H1 (cell line): ENCODE data around the gene WDR19. TPM values are rescaled to one million over a fixed set of nuclear protein-coding genes. Genes with fewer than 3 reads are reported as not detected.
"Not testable (repeated sequence)": the region's sequence is repeated elsewhere in the genome, so short reads cannot be mapped to it uniquely, and the experiment has no call there.

ENCODE experiments used
- CTCF ChIA-PET: fragments of 300-600 bp; sonication (Branson Sonifier 250); formaldehyde crosslinking; loops from one replicate; lab custom pipeline; 2021; ENCODE audit not compliant: partially characterized antibody; lab: Charles Lee
- POLR2A ChIA-PET: fragments of 300-600 bp; sonication (Branson Sonifier 250); formaldehyde crosslinking; loops from one replicate; lab custom pipeline; 2021; ENCODE audit warnings: inconsistent platforms; ENCODE audit not compliant: partially characterized antibody; lab: Charles Lee
- DNase-seq, 2 experiments: peaks; one replicate each; pipeline versions ENCODE4 v3.0.0 to v3.0.0-alpha.2; 2010 to 2022; ENCODE audit warnings: low spot score in 2 of 2, low read depth in 1 of 2, mixed read lengths in 1 of 2
- FAIRE-seq: peaks from 2 replicates; lab custom pipeline; 2011; peaks lifted over from hg19 to GRCh38; lab: Jason Lieb, UNC
- H2AFZ ChIP-seq: 2 replicates; pipeline ENCODE4 v1.8.1; 2012; ENCODE audit warnings: low read length, inconsistent platforms
- H2AK5ac ChIP-seq: 2 replicates; pipeline ENCODE4 v1.6.1; 2013; ENCODE audit warnings: low read depth, low read length
- H2BK120ac ChIP-seq: replicated peaks from 2 replicates; pipeline ENCODE3; 2013; ENCODE audit warnings: low read depth, low read length, inconsistent platforms
- H2BK12ac ChIP-seq: 2 replicates; pipeline ENCODE4 v1.6.1; 2013; ENCODE audit warnings: low read depth, low read length
- H2BK15ac ChIP-seq: 2 replicates; pipeline ENCODE4 v1.6.1; 2013; ENCODE audit warnings: low read length
- H2BK20ac ChIP-seq: 2 replicates; pipeline ENCODE4 v1.6.1; 2013; ENCODE audit warnings: low read length
- H2BK5ac ChIP-seq: 2 replicates; pipeline ENCODE4 v1.6.1; 2013; ENCODE audit warnings: low read depth, low read length
- H3K14ac ChIP-seq: 2 replicates; pipeline ENCODE4 v1.6.1; 2013; ENCODE audit warnings: inconsistent platforms; ENCODE audit not compliant: insufficient read length
- H3K18ac ChIP-seq: 2 replicates; pipeline ENCODE4 v1.6.1; 2013; ENCODE audit warnings: low read length; ENCODE audit errors: extremely low read depth
- H3K23ac ChIP-seq: 2 replicates; pipeline ENCODE4 v1.6.1; 2013; ENCODE audit warnings: inconsistent platforms; ENCODE audit not compliant: insufficient read length
- H3K23me2 ChIP-seq: 2 replicates; pipeline ENCODE4 v1.6.1; 2013; ENCODE audit warnings: low read depth, low read length
- H3K27ac ChIP-seq: 2 replicates; pipeline ENCODE4 v1.6.1; 2011; ENCODE audit warnings: low read depth, low read length, inconsistent platforms
- H3K27me3 ChIP-seq, 4 experiments: replicated peaks in 1 of 4; 1 replicate in 1 of 4; 2 replicates in 3 of 4; pipeline versions ENCODE4 v1.6.1 to v1.8.1; 2011 to 2013; ENCODE audit warnings: low read length in 3 of 4, mild to moderate bottlenecking in 3 of 4, inconsistent platforms in 2 of 4, mixed read lengths in 2 of 4, moderate library complexity in 1 of 4; ENCODE audit not compliant: control insufficient read depth in 3 of 4, insufficient read depth in 3 of 4; ENCODE audit errors: extremely low read depth in 1 of 4
- H3K36me3 ChIP-seq, 4 experiments: 2 replicates each; pipeline versions ENCODE4 v1.6.1 to v1.8.1; 2011 to 2013; ENCODE audit warnings: mild to moderate bottlenecking in 4 of 4, low read length in 3 of 4, moderate library complexity in 2 of 4, control low read depth in 1 of 4, inconsistent platforms in 1 of 4; ENCODE audit not compliant: insufficient read depth in 4 of 4, control insufficient read depth in 2 of 4
- H3K4ac ChIP-seq: replicated peaks from 2 replicates; pipeline ENCODE3; 2013; ENCODE audit warnings: low read length, low read depth, mixed read lengths, inconsistent platforms; ENCODE audit not compliant: insufficient read length
- H3K4me1 ChIP-seq, 4 experiments: replicated peaks in 1 of 4; 1 replicate in 1 of 4; 2 replicates in 3 of 4; pipeline versions ENCODE4 v1.6.1 to v1.8.1; 2011 to 2013; ENCODE audit warnings: low read length in 3 of 4, inconsistent platforms in 2 of 4, mixed read lengths in 1 of 4; ENCODE audit not compliant: insufficient read depth in 4 of 4, control insufficient read depth in 3 of 4
- H3K4me2 ChIP-seq, 2 experiments: 2 replicates each; pipeline versions ENCODE4 v1.6.1 to v1.8.1; 2011 to 2013; ENCODE audit warnings: low read depth in 2 of 2, low read length in 2 of 2, control low read depth in 1 of 2, inconsistent platforms in 1 of 2, mild to moderate bottlenecking in 1 of 2; ENCODE audit not compliant: insufficient read depth in 1 of 2
- H3K4me3 ChIP-seq, 4 experiments: fragments of 200-600, 300-600 bp in 1 of 4; sonication (generic), shearing (Covaris generic), sonication (Bioruptor Twin) in 1 of 4; 2 replicates each; pipeline versions ENCODE4 v1.5.1 to v1.8.1; 2011 to 2016; ENCODE audit warnings: low read length in 4 of 4, low read depth in 3 of 4, control low read depth in 2 of 4, inconsistent platforms in 2 of 4, mild to moderate bottlenecking in 2 of 4, mixed read lengths in 1 of 4, moderate library complexity in 1 of 4; ENCODE audit not compliant: insufficient read depth in 2 of 4; ENCODE audit errors: extremely low read depth in 1 of 4
- H3K56ac ChIP-seq: replicated peaks from 2 replicates; pipeline ENCODE3; 2013; ENCODE audit warnings: low read depth, mild to moderate bottlenecking, mixed read lengths, low read length, inconsistent platforms; ENCODE audit not compliant: insufficient read length
- H3K79me1 ChIP-seq: 2 replicates; pipeline ENCODE4 v1.6.1; 2013; ENCODE audit warnings: low read depth, low read length, control low read depth
- H3K79me2 ChIP-seq, 2 experiments: 2 replicates each; pipeline versions ENCODE4 v1.6.1 to v1.8.1; 2012 to 2013; ENCODE audit warnings: low read length in 2 of 2, mild to moderate bottlenecking in 2 of 2, inconsistent platforms in 1 of 2; ENCODE audit not compliant: insufficient read depth in 2 of 2, control insufficient read depth in 1 of 2
- H3K9ac ChIP-seq, 4 experiments: replicated peaks in 1 of 4; 1 replicate in 1 of 4; 2 replicates in 3 of 4; pipeline versions ENCODE4 v1.6.1 to v1.8.1; 2011 to 2013; ENCODE audit warnings: low read depth in 3 of 4, low read length in 3 of 4, control low read depth in 2 of 4, mild to moderate bottlenecking in 2 of 4, moderate library complexity in 2 of 4, inconsistent platforms in 1 of 4; ENCODE audit errors: extremely low read depth in 1 of 4
- H3K9me3 ChIP-seq, 2 experiments: 2 replicates each; pipeline versions ENCODE4 v1.6.1 to v1.8.1; 2012 to 2013; ENCODE audit warnings: mild to moderate bottlenecking in 2 of 2, moderate library complexity in 2 of 2, control low read depth in 1 of 2, inconsistent platforms in 1 of 2, low read depth in 1 of 2, low read length in 1 of 2, mixed read lengths in 1 of 2; ENCODE audit not compliant: insufficient read depth in 2 of 2
- H4K20me1 ChIP-seq, 2 experiments: replicated peaks in 1 of 2; 2 replicates each; pipeline versions ENCODE3 to v1.8.1; 2011 to 2013; ENCODE audit warnings: inconsistent platforms in 2 of 2, low read length in 2 of 2, mild to moderate bottlenecking in 1 of 2; ENCODE audit not compliant: insufficient read depth in 2 of 2, control insufficient read depth in 1 of 2
- H4K5ac ChIP-seq: 2 replicates; pipeline ENCODE4 v1.6.1; 2013; ENCODE audit warnings: low read length, low read depth, mixed read lengths, inconsistent platforms; ENCODE audit not compliant: insufficient read length
- H4K8ac ChIP-seq: 2 replicates; pipeline ENCODE4 v1.8.0; 2013; ENCODE audit warnings: mild to moderate bottlenecking, moderate library complexity, low read length, inconsistent platforms; ENCODE audit not compliant: insufficient read depth; ENCODE audit errors: extremely low read depth
- H4K91ac ChIP-seq: replicated peaks from 2 replicates; pipeline ENCODE3; 2013; ENCODE audit warnings: low read length, mixed read lengths, inconsistent platforms; ENCODE audit not compliant: insufficient read length
- WGBS, 2 experiments: shearing (Covaris generic) in 1 of 2; methylation state at CpG; one replicate each; pipeline versions ENCODE4 v1.1.6 to v1.1.7; 2013 to 2015; ENCODE audit warnings: low lambda C conversion rate in 2 of 2, mixed read lengths in 2 of 2, inconsistent platforms in 1 of 2, low coverage in 1 of 2, missing lambda C conversion rate in 1 of 2; ENCODE audit not compliant: insufficient replicate concordance in 2 of 2, insufficient coverage in 1 of 2, insufficient read length in 1 of 2; ENCODE audit errors: extremely low coverage in 1 of 2, missing lambda C conversion rate in 1 of 2; 5-methylcytosine and 5-hydroxymethylcytosine counted together
- polyA plus RNA-seq, 7 experiments: library from polyadenylated mRNA; depleted of rRNA in 3 of 7; stranded (reverse) in 5 of 7; unstranded in 2 of 7; fragments of >200 nt in 5 of 7; fragments of 200-250 nt in 2 of 7; gene quantifications; 1 replicate in 5 of 7; 2 replicates in 1 of 7; 4 replicates in 1 of 7; pipeline versions ENCODE4 v1.2.1 to v1.2.3, GENCODE V29; 2011 to 2013; ENCODE audit warnings: missing spikeins in 2 of 7, mixed read lengths in 2 of 7
- total RNA-seq: library from RNA; stranded (reverse); fragmentation: NEBNext Ultra II Directional; extraction: Animal tissue kit (Norgen Biotek cat#: 25700); gene quantifications from 2 replicates; pipeline ENCODE4 v1.2.1, GENCODE V29; 2021

Gene WDR19
- total and polyA plus RNA-seq, 2 of the 8 experiments (the other 6 are each of a cell fraction or from before 2014, with no cell fraction given) = 22.2 to 23.3 TPM

GRCh38 chr4:39292433-39292832 is 110.1 kb downstream of the WDR19 start:
- H3K79me1 ChIP-seq, H3K23ac ChIP-seq, H4K20me1 ChIP-seq, H2AFZ ChIP-seq, POLR2A ChIA-PET, H3K23me2 ChIP-seq, H3K4me2 ChIP-seq, H4K91ac ChIP-seq, H2BK120ac ChIP-seq, H3K27me3 ChIP-seq, H3K9ac ChIP-seq, H3K14ac ChIP-seq, H3K18ac ChIP-seq, H4K8ac ChIP-seq, H4K5ac ChIP-seq, H2BK5ac ChIP-seq, H2BK12ac ChIP-seq, H2BK20ac ChIP-seq, DNase-seq, H3K4ac ChIP-seq, H3K79me2 ChIP-seq, H3K56ac ChIP-seq, H2BK15ac ChIP-seq, H3K27ac ChIP-seq, H3K9me3 ChIP-seq, H2AK5ac ChIP-seq, FAIRE-seq, H3K4me3 ChIP-seq, H3K4me1 ChIP-seq: not testable (repeated sequence)
- WGBS, 2 experiments = 94% methylated on average over 5 of the region's 5 CpGs; no CpG with 5 or more reads in 1 of the 2 experiments
- CTCF ChIA-PET = interaction anchor here (0.6 to 0.7 kb wide), 2 partner anchors 312 to 1918 kb away, joined by 3 read pairs; no protein-coding TSS in a partner anchor
- H3K36me3 ChIP-seq = peaks cover 13 to 69% (median 25%) of the 10 kb centered on the region in 4 experiments
